Right kidney (tissue), 9 donors: ENCODE results near the gene KRTAP4-7.
"Not testable (repeated sequence)": the region's sequence is repeated elsewhere in the genome, so short reads cannot be mapped to it uniquely, and the experiment has no call there.

Source experiments
- DNase-seq: peaks from one replicate; pipeline ENCODE4 v3.0.0-alpha.2; 2016
- long read RNA-seq, 8 donors: transcript quantifications; one replicate each; lab custom pipeline, GENCODE V29; 2026

Gene KRTAP4-7
- long read RNA-seq, donor 1: 0 reads
- long read RNA-seq, donor 2: 0 reads
- long read RNA-seq, donor 3: 0 reads
- long read RNA-seq, donor 4: 0 reads
- long read RNA-seq, donor 5: 0 reads
- long read RNA-seq, donor 6: 0 reads
- long read RNA-seq, donor 7: 0 reads
- long read RNA-seq, donor 8: 0 reads

GRCh38 chr17:41084100-41084856 is at the start of gene KRTAP4-7:
TSS of gene KRTAP4-7 (plus strand) at chr17:41084150. CDS start at chr17:41084207, 57 bp downstream.
- DNase-seq: not testable (repeated sequence)

GRCh38 chr17:41034346-41034935 is 49.5 kb upstream of the KRTAP4-7 start, which contains the start of gene KRTAP1-3:
TSS of gene KRTAP1-3 (minus strand) at chr17:41034874. CDS start at chr17:41034821, 53 bp downstream.
- DNase-seq: not testable (repeated sequence)

- DNase-seq: no peak
Measured at GRCh38 chr17:41037853-41038350, 46.0 kb upstream of the KRTAP4-7 start.

GRCh38 chr17:41040783-41041571 is 43.0 kb upstream of the KRTAP4-7 start, which contains the start of gene KRTAP1-1:
TSS of gene KRTAP1-1 (minus strand) at chr17:41041450. CDS start at chr17:41041397, 53 bp downstream.
- not testable (repeated sequence) for DNase-seq

- DNase-seq: no peak
Measured at GRCh38 chr17:41042953-41043352, 41.0 kb upstream of the KRTAP4-7 start.

- not testable (repeated sequence) for DNase-seq
Measured at GRCh38 chr17:41046735-41047465, 37.0 kb upstream of the KRTAP4-7 start, which contains the start of gene KRTAP2-1. TSS of gene KRTAP2-1 (minus strand) at chr17:41047316. CDS start at chr17:41047267, 49 bp downstream.

- no peak for DNase-seq
Measured at GRCh38 chr17:41048441-41048840, 35.5 kb upstream of the KRTAP4-7 start.

GRCh38 chr17:41049110-41049509 is 34.8 kb upstream of the KRTAP4-7 start:
- no peak for DNase-seq

GRCh38 chr17:41052566-41052965 is 31.4 kb upstream of the KRTAP4-7 start:
- DNase-seq: no peak

- no peak for DNase-seq
Measured at GRCh38 chr17:41054025-41054424, 29.9 kb upstream of the KRTAP4-7 start.

GRCh38 chr17:41054556-41054955 is 29.4 kb upstream of the KRTAP4-7 start:
- not testable (repeated sequence) for DNase-seq

GRCh38 chr17:41055130-41055529 is 28.8 kb upstream of the KRTAP4-7 start, which contains the start of gene KRTAP2-2:
TSS of gene KRTAP2-2 (minus strand) at chr17:41055230. CDS start at chr17:41055211, 19 bp downstream.
- not testable (repeated sequence) for DNase-seq

GRCh38 chr17:41057547-41057946 is 26.4 kb upstream of the KRTAP4-7 start:
- DNase-seq: no peak

- DNase-seq: no peak
Measured at GRCh38 chr17:41058741-41059140, 25.2 kb upstream of the KRTAP4-7 start.

- DNase-seq: not testable (repeated sequence)
Measured at GRCh38 chr17:41059276-41060051, 24.5 kb upstream of the KRTAP4-7 start.

- no peak for DNase-seq
Measured at GRCh38 chr17:41060052-41060604, 23.8 kb upstream of the KRTAP4-7 start, which contains the start of gene KRTAP2-3. TSS of gene KRTAP2-3 (minus strand) at chr17:41060114. CDS start at chr17:41060050, 64 bp downstream.

GRCh38 chr17:41061964-41062363 is 22.0 kb upstream of the KRTAP4-7 start:
- DNase-seq: no peak

GRCh38 chr17:41063449-41063848 is 20.5 kb upstream of the KRTAP4-7 start:
- no peak for DNase-seq

GRCh38 chr17:41064301-41064700 is 19.6 kb upstream of the KRTAP4-7 start:
- DNase-seq: no peak
